Esophagus squamous epithelium (tissue), 4 donors: ENCODE data around the gene CRADD.

Experiments used
- CTCF ChIP-seq, 6 experiments: fragments of 450-650 bp in 4 of 6; fragments of 200-600 bp in 2 of 6; sonication (generic) in 2 of 6; IDR thresholded peaks; one replicate each; pipeline ENCODE4 v1.5.1; 2016 to 2019; ENCODE audit warnings: antibody characterized with exemption in 6 of 6, mild to moderate bottlenecking in 4 of 6, moderate library complexity in 4 of 6
- POLR2A ChIP-seq, 4 donors: fragments of 450-650 bp; IDR thresholded peaks; one replicate each; pipeline ENCODE4 v1.6.1; 2017; ENCODE audit warnings: antibody characterized with exemption in 4 of 4, mild to moderate bottlenecking in 4 of 4, moderate library complexity in 3 of 4

- TF ChIP-seq CTCF (IDR thresholded peaks at IDR 0.05): peak in 4 of 6 experiments; percentile 11 to 46 (median 18)
- no peak for TF ChIP-seq POLR2A (IDR thresholded peaks at IDR 0.05)
Measured at GRCh38 chr12:93763746-93764147, 86.6 kb downstream of the CRADD start.
